ENCODE measurements around the gene FAM120B. TPM values are rescaled to one million over a fixed set of nuclear protein-coding genes. Genes with fewer than 3 reads are reported as not detected.

The FAM120B gene
- total and polyA plus RNA-seq, 2 experiments from 2014 or later, result 17.1 to 29.1 TPM

- Histone ChIP-seq H4K20me1 (ENCODE audit: insufficient read depth) (no peaks in the 10 kb centered on the region), H3K36me3 (ENCODE audit: low read depth) (no peaks in the 10 kb centered on the region), H3K9ac (no peak overlapping the region), H3F3A (ENCODE audit: insufficient read depth) (no peaks in the 10 kb centered on the region), H3K4me2 (ENCODE audit: unreplicated experiment) (no peak overlapping the region), H3K27me3 (replicated peaks; ENCODE audit: insufficient read depth) (no peaks in the 10 kb centered on the region; the same call in 1 of the 2 replicates), H3K27ac (no peak overlapping the region), H3K9me3 (ENCODE audit: low read depth) (no peaks in the 10 kb centered on the region), H3K4me1 (ENCODE audit: insufficient read depth) (no peaks in the 10 kb centered on the region), H3K79me2 (ENCODE audit: insufficient read depth) (no peaks in the 10 kb centered on the region), H3K4me3 (no peak overlapping the region), H2AFZ (no peak overlapping the region), H3K9me2 (ENCODE audit: insufficient read depth) (no peaks in the 10 kb centered on the region)
- in situ Hi-C loops (cut with MboI), result no loop called here
- TF ChIP-seq EZH2phosphoT487 (IDR thresholded peaks at IDR 0.05; ENCODE audit: insufficient read depth, low read depth) (no peak), EZH2 (IDR thresholded peaks at IDR 0.05; ENCODE audit: insufficient read depth, poor library complexity, severe bottlenecking) (no peak)
- DNase-seq, result no peak
- 96 to 97% methylated on average over 22 to 29 of the region's 29 CpGs for WGBS, 2 experiments (ENCODE audit: low coverage in 1 of 2, low lambda C conversion rate in 2 of 2, missing lambda C conversion rate in 2 of 2)
Observed at GRCh38 chr6:170423030-170423429, 116.5 kb downstream of the FAM120B start.

GRCh38 chr6:170423814-170424603 lies 117.5 kb downstream of the FAM120B start:
- H3K27ac ChIP-seq, result no peak overlapping the region
- no peaks in the 10 kb centered on the region for H3K9me3 ChIP-seq (ENCODE audit: low read depth)
- no peaks in the 10 kb centered on the region; the same call in 1 of the 2 replicates for H3K27me3 ChIP-seq (replicated peaks; ENCODE audit: insufficient read depth)
- no peaks in the 10 kb centered on the region for H3K36me3 ChIP-seq (ENCODE audit: low read depth)
- no peaks in the 10 kb centered on the region for H3K79me2 ChIP-seq (ENCODE audit: insufficient read depth)
- no peak overlapping the region for H2AFZ ChIP-seq
- H3K9me2 ChIP-seq (ENCODE audit: insufficient read depth), result no peaks in the 10 kb centered on the region
- in situ Hi-C loops (cut with MboI), result no loop called here
- H3K4me3 ChIP-seq, result no peak overlapping the region
- TF ChIP-seq EZH2phosphoT487 (IDR thresholded peaks at IDR 0.05; ENCODE audit: insufficient read depth, low read depth) (no peak), EZH2 (IDR thresholded peaks at IDR 0.05; ENCODE audit: insufficient read depth, poor library complexity, severe bottlenecking) (no peak)
- H3K4me1 ChIP-seq (ENCODE audit: insufficient read depth), result no peaks in the 10 kb centered on the region
- 75% methylated on average over 19 of the region's 19 CpGs for WGBS, 2 experiments (ENCODE audit: low coverage in 1 of 2, low lambda C conversion rate in 2 of 2, missing lambda C conversion rate in 2 of 2)
- H4K20me1 ChIP-seq (ENCODE audit: insufficient read depth), result no peaks in the 10 kb centered on the region
- no peak overlapping the region for H3K4me2 ChIP-seq (ENCODE audit: unreplicated experiment)
- no peak overlapping the region for H3K9ac ChIP-seq
- H3F3A ChIP-seq (ENCODE audit: insufficient read depth), result no peaks in the 10 kb centered on the region
- no peak for DNase-seq

GRCh38 chr6:170424604-170425126 lies 118.1 kb downstream of the FAM120B start:
- DNase-seq, result no peak
- H3K9me2 ChIP-seq (ENCODE audit: insufficient read depth), result no peaks in the 10 kb centered on the region
- in situ Hi-C loops (cut with MboI), result no loop called here
- H3K79me2 ChIP-seq (ENCODE audit: insufficient read depth), result no peaks in the 10 kb centered on the region
- no peaks in the 10 kb centered on the region for H3K9me3 ChIP-seq (ENCODE audit: low read depth)
- no peak overlapping the region for H2AFZ ChIP-seq
- no peaks in the 10 kb centered on the region for H4K20me1 ChIP-seq (ENCODE audit: insufficient read depth)
- H3K27me3 ChIP-seq (replicated peaks; ENCODE audit: insufficient read depth), result no peaks in the 10 kb centered on the region; the same call in 1 of the 2 replicates
- no peak overlapping the region for H3K4me2 ChIP-seq (ENCODE audit: unreplicated experiment)
- H3K27ac ChIP-seq, result no peak overlapping the region
- H3K4me3 ChIP-seq, result no peak overlapping the region
- TF ChIP-seq EZH2phosphoT487 (IDR thresholded peaks at IDR 0.05; ENCODE audit: insufficient read depth, low read depth) (no peak), EZH2 (IDR thresholded peaks at IDR 0.05; ENCODE audit: insufficient read depth, poor library complexity, severe bottlenecking) (no peak)
- H3K9ac ChIP-seq, result no peak overlapping the region
- no peaks in the 10 kb centered on the region for H3K36me3 ChIP-seq (ENCODE audit: low read depth)
- 87 to 89% methylated on average over 7 of the region's 7 CpGs for WGBS, 2 experiments (ENCODE audit: low coverage in 1 of 2, low lambda C conversion rate in 2 of 2, missing lambda C conversion rate in 2 of 2)
- H3K4me1 ChIP-seq (ENCODE audit: insufficient read depth), result no peaks in the 10 kb centered on the region
- no peaks in the 10 kb centered on the region for H3F3A ChIP-seq (ENCODE audit: insufficient read depth)

- Histone ChIP-seq H3K27ac (no peak overlapping the region), H3K9me2 (ENCODE audit: insufficient read depth) (no peaks in the 10 kb centered on the region), H3F3A (ENCODE audit: insufficient read depth) (no peaks in the 10 kb centered on the region), H2AFZ (peak overlapping the region; percentile 44; the same call in 1 of the 2 replicates), H3K4me3 (no peak overlapping the region), H3K79me2 (ENCODE audit: insufficient read depth) (no peaks in the 10 kb centered on the region), H3K9me3 (ENCODE audit: low read depth) (no peaks in the 10 kb centered on the region), H3K9ac (no peak overlapping the region), H3K4me2 (ENCODE audit: unreplicated experiment) (no peak overlapping the region), H3K36me3 (ENCODE audit: low read depth) (no peaks in the 10 kb centered on the region), H3K4me1 (ENCODE audit: insufficient read depth) (no peaks in the 10 kb centered on the region), H3K27me3 (replicated peaks; ENCODE audit: insufficient read depth) (peaks cover 8% of the 10 kb centered on the region; the same call in 1 of the 2 replicates), H4K20me1 (ENCODE audit: insufficient read depth) (no peaks in the 10 kb centered on the region)
- DNase-seq, result peak; percentile 41
- in situ Hi-C loops (cut with MboI), result no loop called here
- TF ChIP-seq EZH2phosphoT487 (IDR thresholded peaks at IDR 0.05; ENCODE audit: insufficient read depth, low read depth) (no peak), EZH2 (IDR thresholded peaks at IDR 0.05; ENCODE audit: insufficient read depth, poor library complexity, severe bottlenecking) (no peak)
- WGBS, 2 experiments (ENCODE audit: low coverage in 1 of 2, low lambda C conversion rate in 2 of 2, missing lambda C conversion rate in 2 of 2), result 59 to 71% methylated on average over 7 of the region's 7 CpGs
Observed at GRCh38 chr6:170429450-170429849, 122.9 kb downstream of the FAM120B start.
